AG10803 (cell line): ENCODE data around the gene ZC2HC1C.

ENCODE experiments used
- DNase-seq: peaks from one replicate; pipeline ENCODE4 v3.0.0; 2010; ENCODE audit warnings: low read depth
- H3K4me3 ChIP-seq: 2 replicates; pipeline ENCODE4 v1.5.1; 2011; ENCODE audit warnings: mild to moderate bottlenecking, low read length, control low read depth
- TF ChIP-seq, protein P1 (sequence below): conservative IDR thresholded peaks from 2 replicates; pipeline ENCODE4 v1.5.1; 2011; ENCODE audit warnings: mild to moderate bottlenecking, low read length, control low read depth, inconsistent platforms

The ZC2HC1C gene

DNA sequence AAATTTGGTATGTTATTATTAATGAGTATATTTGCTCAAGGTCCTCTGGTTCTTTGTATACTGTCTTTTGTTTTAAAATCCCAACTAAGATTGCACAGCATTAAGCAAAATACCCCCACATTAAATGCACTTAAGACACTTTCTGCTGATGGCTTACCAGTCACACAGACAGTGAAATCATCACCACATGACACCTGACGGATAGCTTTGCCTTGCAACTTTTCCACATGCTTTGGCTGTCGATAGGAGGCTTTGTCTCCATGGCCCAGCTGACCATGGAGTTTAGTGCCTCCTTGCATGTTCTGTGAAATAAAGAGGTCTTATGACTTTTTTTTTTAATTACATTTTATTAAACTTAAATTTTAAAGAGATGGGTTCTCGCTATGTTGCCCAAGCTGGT, 37.7 kb downstream of the ZC2HC1C start:
- TF ChIP-seq, protein P1, sequence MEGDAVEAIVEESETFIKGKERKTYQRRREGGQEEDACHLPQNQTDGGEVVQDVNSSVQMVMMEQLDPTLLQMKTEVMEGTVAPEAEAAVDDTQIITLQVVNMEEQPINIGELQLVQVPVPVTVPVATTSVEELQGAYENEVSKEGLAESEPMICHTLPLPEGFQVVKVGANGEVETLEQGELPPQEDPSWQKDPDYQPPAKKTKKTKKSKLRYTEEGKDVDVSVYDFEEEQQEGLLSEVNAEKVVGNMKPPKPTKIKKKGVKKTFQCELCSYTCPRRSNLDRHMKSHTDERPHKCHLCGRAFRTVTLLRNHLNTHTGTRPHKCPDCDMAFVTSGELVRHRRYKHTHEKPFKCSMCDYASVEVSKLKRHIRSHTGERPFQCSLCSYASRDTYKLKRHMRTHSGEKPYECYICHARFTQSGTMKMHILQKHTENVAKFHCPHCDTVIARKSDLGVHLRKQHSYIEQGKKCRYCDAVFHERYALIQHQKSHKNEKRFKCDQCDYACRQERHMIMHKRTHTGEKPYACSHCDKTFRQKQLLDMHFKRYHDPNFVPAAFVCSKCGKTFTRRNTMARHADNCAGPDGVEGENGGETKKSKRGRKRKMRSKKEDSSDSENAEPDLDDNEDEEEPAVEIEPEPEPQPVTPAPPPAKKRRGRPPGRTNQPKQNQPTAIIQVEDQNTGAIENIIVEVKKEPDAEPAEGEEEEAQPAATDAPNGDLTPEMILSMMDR = no peak
- H3K4me3 ChIP-seq = no peak overlapping the region
- DNase-seq = no peak

DNA sequence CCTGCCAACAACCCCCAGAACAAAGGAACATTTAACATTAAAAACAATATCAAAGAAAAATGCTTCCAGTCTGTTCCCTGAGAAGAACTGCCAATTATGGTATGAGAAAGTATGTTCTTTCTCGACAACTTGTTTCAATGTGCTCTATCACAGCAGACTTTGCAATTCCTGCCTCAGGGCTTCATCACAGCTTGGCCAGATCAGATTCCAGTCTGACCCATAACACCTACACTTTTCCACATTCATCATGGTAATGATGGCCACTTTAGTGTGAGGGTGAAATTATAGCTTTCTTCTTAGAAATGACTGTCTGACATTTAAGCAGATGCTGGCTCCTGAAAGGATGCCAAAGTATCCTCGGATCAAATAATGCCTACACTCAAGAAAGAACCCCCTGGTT, 40.4 kb downstream of the ZC2HC1C start:
- no peak for DNase-seq
- no peak overlapping the region for H3K4me3 ChIP-seq
- TF ChIP-seq, protein P1 = no peak

DNA sequence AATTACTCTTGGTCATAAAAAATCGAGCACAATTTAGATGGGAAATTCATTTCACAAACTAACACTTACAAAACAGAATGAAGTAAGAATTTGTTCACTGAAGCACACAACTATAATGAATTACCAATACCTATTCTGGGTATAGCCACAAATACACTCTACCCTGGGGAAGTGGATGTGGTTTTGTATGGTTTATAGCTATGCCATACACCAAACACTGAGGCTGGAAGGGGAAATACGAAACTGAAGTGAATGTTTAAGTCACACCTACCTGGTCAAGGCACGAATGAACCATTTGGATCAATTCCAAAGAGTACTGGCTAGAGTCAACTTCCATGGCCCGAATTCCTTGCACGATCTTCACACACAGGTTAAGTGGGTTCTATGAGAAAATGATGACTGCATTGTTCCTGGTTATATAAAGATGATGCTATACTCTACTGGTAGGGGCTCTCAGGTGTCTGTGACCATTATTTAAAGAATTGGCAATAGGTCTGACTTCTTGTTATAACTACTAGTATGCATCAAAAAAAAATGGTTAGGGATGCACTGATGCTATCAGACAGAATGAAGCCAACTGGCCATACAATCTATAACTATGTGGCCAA, 44.6 kb downstream of the ZC2HC1C start:
- H3K4me3 ChIP-seq = no peak overlapping the region
- TF ChIP-seq, protein P1 = no peak
- no peak for DNase-seq

DNA sequence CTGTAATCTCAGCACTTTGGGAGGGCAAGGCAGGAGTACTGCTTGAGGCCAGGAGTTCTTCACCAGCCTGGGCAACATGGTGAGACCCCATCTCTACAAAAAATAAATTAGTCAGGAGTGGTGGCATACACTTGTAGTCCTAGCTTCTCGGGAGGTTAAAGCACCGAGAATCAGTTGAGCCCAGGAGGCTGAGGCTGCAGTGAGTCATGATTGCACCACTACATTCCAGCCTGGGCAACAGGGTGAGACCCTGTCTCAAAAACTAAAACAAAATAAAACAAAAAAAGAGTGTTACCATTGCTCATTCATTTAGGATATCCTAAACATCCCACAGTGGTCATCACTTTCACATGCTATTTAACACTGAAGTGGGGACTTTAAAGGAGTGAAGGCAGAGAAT, 49.6 kb downstream of the ZC2HC1C start:
- TF ChIP-seq, protein P1 = no peak
- no peak overlapping the region for H3K4me3 ChIP-seq
- peak; percentile 6 for DNase-seq

DNA sequence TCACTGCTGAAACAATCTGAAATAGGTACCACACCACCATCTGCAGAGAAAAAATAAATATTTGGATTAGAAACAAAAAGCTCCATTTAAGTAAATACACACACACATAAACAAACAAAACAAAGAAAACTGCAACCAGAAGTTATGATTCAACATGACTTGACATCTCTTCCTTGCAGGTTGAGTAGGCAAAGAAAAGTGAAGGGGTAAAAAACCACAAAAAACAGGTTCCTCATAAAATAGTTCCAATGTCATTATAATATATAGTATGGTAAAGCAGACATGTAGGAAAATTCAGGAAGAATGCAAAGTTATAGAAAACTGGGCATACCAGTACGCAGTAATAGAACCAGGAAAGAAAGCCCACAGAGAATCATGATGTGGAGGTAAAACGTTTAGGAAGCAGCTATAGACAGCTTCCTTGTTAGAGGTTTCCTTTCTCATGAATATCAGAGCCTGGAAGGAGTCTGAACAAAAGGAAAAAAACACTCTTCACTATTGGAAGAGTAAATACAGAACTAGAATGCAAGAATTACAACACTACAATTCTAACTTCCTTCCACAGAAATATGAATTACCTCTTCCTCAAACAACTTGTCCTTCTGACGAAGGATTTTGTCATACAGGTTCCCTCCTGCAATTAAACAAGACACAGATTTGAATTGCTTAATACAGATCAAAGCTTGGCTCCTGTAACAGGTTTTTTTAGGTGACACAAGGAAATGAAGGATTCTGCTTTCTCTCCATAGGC, 51.3 kb downstream of the ZC2HC1C start:
- TF ChIP-seq, protein P1 = no peak
- DNase-seq = no peak
- no peak overlapping the region for H3K4me3 ChIP-seq

DNA sequence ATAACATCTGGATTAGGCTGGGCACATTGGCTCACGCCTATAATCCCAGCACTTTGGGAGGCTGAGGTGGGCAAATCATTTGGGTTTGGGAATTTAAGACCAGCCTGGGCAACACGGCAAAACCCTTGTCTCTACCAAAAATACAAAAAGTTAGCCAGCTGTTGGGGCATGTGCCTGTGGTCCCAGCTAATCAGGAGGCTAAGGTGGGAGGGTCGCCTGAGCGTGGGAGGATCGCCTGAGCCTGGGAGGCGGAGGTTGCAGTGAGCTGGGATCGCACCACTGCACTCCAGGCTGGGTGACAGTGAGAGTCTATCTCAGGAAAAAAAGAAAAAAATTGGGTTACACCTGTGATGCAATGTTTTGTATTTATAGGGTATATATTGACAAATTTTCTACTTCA, 52.1 kb downstream of the ZC2HC1C start:
- TF ChIP-seq, protein P1 = no peak
- H3K4me3 ChIP-seq = no peak overlapping the region
- no peak for DNase-seq

DNA sequence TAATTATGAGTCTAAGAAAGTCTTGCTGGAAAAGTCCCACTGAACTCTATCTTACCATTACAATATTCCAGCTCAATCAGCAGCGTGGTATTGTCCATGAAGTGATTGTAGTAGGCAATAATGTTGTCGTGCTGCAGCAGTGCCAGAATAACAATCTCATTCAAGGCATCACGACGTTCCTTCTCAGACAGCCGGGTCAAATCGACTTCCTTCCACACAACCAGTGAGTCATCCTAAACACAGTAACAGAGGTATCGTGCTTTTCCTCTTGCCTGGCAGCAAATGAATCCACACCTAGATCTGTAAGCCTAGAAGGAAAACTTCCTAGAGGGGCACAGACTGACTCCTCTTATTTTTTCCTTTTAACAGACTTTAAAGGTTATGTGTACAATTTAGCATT, 54.5 kb downstream of the ZC2HC1C start:
- no peak overlapping the region for H3K4me3 ChIP-seq
- TF ChIP-seq, protein P1 = no peak
- DNase-seq = peak; percentile 58
